MM.1S (cell line): Measurements from ENCODE around the gene HIPK2.

ENCODE experiments used
- DNase-seq: peaks from one replicate; pipeline ENCODE4 v3.0.0-alpha.2; 2015
- H2AFZ ChIP-seq: fragments of 300-600 bp; sonication (generic); 2 replicates; pipeline ENCODE4 v1.6.0; 2016; ENCODE audit warnings: antibody characterized with exemption, low read length
- H3F3A ChIP-seq: fragments of 300-600 bp; sonication (generic); 2 replicates; pipeline ENCODE4 v1.6.1; 2016; ENCODE audit warnings: mild to moderate bottlenecking, antibody characterized with exemption, low read length, moderate library complexity, mixed read lengths; ENCODE audit not compliant: insufficient read depth
- H3K27ac ChIP-seq: fragments of 300-600 bp; sonication (generic); 2 replicates; pipeline ENCODE4 v1.5.1; 2016; ENCODE audit warnings: mild to moderate bottlenecking, low read length
- H3K27me3 ChIP-seq: fragments of 300-600 bp; sonication (generic); replicated peaks from 2 replicates; pipeline ENCODE4 v1.6.0; 2016; ENCODE audit warnings: low read length; ENCODE audit not compliant: insufficient read depth
- H3K36me3 ChIP-seq: fragments of 300-600 bp; sonication (generic); replicated peaks from 2 replicates; pipeline ENCODE4 v1.6.1; 2016; ENCODE audit warnings: mild to moderate bottlenecking, low read length, mixed read lengths; ENCODE audit not compliant: insufficient read depth
- H3K4me1 ChIP-seq: fragments of 300-600 bp; sonication (generic); 2 replicates; pipeline ENCODE4 v1.6.1; 2016; ENCODE audit warnings: low read length, mixed read lengths
- H3K4me2 ChIP-seq: fragments of 300-600 bp; sonication (generic); 2 replicates; pipeline ENCODE4 v1.6.0; 2016; ENCODE audit warnings: low read depth, low read length
- H3K4me3 ChIP-seq: fragments of 300-600 bp; sonication (generic); 2 replicates; pipeline ENCODE4 v1.5.1; 2016; ENCODE audit warnings: low read length, mixed read lengths
- H3K79me2 ChIP-seq: fragments of 300-600 bp; sonication (generic); 2 replicates; pipeline ENCODE4 v1.6.1; 2016; ENCODE audit warnings: mixed run types, low read length, mixed read lengths
- H3K9ac ChIP-seq: fragments of 300-600 bp; sonication (generic); 2 replicates; pipeline ENCODE4 v1.6.1; 2016; ENCODE audit warnings: low read length, mixed read lengths
- H3K9me2 ChIP-seq: fragments of 300-600 bp; sonication (generic); replicated peaks from 2 replicates; pipeline ENCODE4 v1.6.1; 2016; ENCODE audit warnings: mild to moderate bottlenecking, low read length, mixed read lengths; ENCODE audit not compliant: insufficient read depth
- H3K9me3 ChIP-seq: fragments of 300-600 bp; sonication (generic); replicated peaks from 2 replicates; pipeline ENCODE4 v1.6.1; 2016; ENCODE audit warnings: mild to moderate bottlenecking, low read length, mixed read lengths; ENCODE audit not compliant: insufficient read depth
- H4K20me1 ChIP-seq: fragments of 300-600 bp; sonication (generic); 2 replicates; pipeline ENCODE4 v1.6.1; 2016; ENCODE audit warnings: mild to moderate bottlenecking, low read length, moderate library complexity, mixed read lengths; ENCODE audit not compliant: insufficient read depth
- CTCF ChIP-seq: fragments of 300-600 bp; sonication (generic); IDR thresholded peaks from 2 replicates; pipeline ENCODE4 v1.5.1; 2016; ENCODE audit warnings: antibody characterized with exemption, low read length, mixed read lengths
- EZH2 ChIP-seq: fragments of 300-600 bp; sonication (generic); optimal IDR thresholded peaks from 2 replicates; pipeline ENCODE3; 2017; ENCODE audit warnings: low read depth, mild to moderate bottlenecking, antibody characterized with exemption, low read length, mixed read lengths
- EZH2phosphoT487 ChIP-seq: fragments of 300-600 bp; sonication (generic); IDR thresholded peaks from 2 replicates; pipeline ENCODE4 v1.6.1; 2018; ENCODE audit warnings: antibody characterized with exemption, low read length

HIPK2 gene

GRCh38 chr7:139562491-139562890 lies 215.3 kb downstream of the HIPK2 start:
- H3K4me3 ChIP-seq: no peak overlapping the region
- no peak for DNase-seq

GRCh38 chr7:139560678-139561077 lies 217.1 kb downstream of the HIPK2 start:
- Histone ChIP-seq H3K27me3 (no peaks in the 10 kb centered on the region), H3K27ac (no peak overlapping the region), H2AFZ (no peak overlapping the region), H4K20me1 (no peaks in the 10 kb centered on the region), H3K9ac (no peak overlapping the region), H3K36me3 (no peaks in the 10 kb centered on the region), H3K4me1 (no peaks in the 10 kb centered on the region), H3K9me3 (no peaks in the 10 kb centered on the region), H3K4me3 (no peak overlapping the region), H3K79me2 (no peaks in the 10 kb centered on the region), H3K9me2 (no peaks in the 10 kb centered on the region), H3F3A (no peaks in the 10 kb centered on the region), H3K4me2 (no peak overlapping the region)
- DNase-seq: no peak
- TF ChIP-seq CTCF: no peak
- TF ChIP-seq EZH2: no peak

More at GRCh38 chr7:139562491-139562890, 215.3 kb downstream of the HIPK2 start:
- H3K9ac ChIP-seq: no peak overlapping the region
- no peaks in the 10 kb centered on the region for H3K9me3 ChIP-seq
- no peaks in the 10 kb centered on the region for H3K9me2 ChIP-seq
- no peaks in the 10 kb centered on the region for H3K79me2 ChIP-seq
- no peaks in the 10 kb centered on the region for H3K36me3 ChIP-seq
- no peaks in the 10 kb centered on the region for H3F3A ChIP-seq
- H3K4me2 ChIP-seq: no peak overlapping the region
- H3K27ac ChIP-seq: no peak overlapping the region
- no peaks in the 10 kb centered on the region for H3K27me3 ChIP-seq
- TF ChIP-seq EZH2: no peak
- TF ChIP-seq CTCF: no peak
- TF ChIP-seq EZH2phosphoT487: no peak
- H3K4me1 ChIP-seq: no peaks in the 10 kb centered on the region
- H2AFZ ChIP-seq: no peak overlapping the region
- H4K20me1 ChIP-seq: no peaks in the 10 kb centered on the region

DNA sequence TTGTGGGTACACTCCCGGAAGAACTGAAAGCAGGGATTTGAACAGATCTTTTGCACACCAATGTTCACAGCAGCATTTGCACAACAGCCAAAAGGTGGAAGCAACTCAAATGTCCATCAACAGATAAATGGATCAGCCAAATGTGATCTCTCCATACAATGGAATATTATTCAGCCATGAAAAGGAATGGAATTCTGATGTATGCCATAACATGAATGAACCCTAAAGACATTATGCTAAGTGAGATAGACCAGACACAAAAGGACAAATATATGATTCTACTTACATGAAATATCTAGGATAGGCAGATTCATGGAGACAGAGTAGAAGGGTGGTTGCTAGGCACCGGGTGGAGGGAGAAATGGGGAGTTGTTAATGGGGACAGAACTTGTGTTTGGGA lies 217.6 kb downstream of the HIPK2 start:
- no peak overlapping the region for H2AFZ ChIP-seq

More for the DNA sequence above, 217.6 kb downstream of the HIPK2 start:
- no peaks in the 10 kb centered on the region for H3K36me3 ChIP-seq
- no peak for DNase-seq
- no peaks in the 10 kb centered on the region for H3F3A ChIP-seq
- H3K4me3 ChIP-seq: no peak overlapping the region
- H3K27me3 ChIP-seq: no peaks in the 10 kb centered on the region
- TF ChIP-seq CTCF (no peak), EZH2 (no peak), EZH2phosphoT487 (no peak)
- no peaks in the 10 kb centered on the region for H3K9me2 ChIP-seq
- no peaks in the 10 kb centered on the region for H3K4me1 ChIP-seq
- no peaks in the 10 kb centered on the region for H3K9me3 ChIP-seq
- no peak overlapping the region for H3K9ac ChIP-seq
- H3K4me2 ChIP-seq: no peak overlapping the region
- no peak overlapping the region for H3K27ac ChIP-seq
- H4K20me1 ChIP-seq: no peaks in the 10 kb centered on the region
- no peaks in the 10 kb centered on the region for H3K79me2 ChIP-seq
